ENCODE data around the gene ZSCAN9. TPM values are rescaled to one million over a fixed set of nuclear protein-coding genes. Genes with fewer than 3 reads are reported as not detected.

The ZSCAN9 gene
- total RNA-seq, 4 donors from 2014 or later = 3.7 to 6.5 (median 4.3) TPM

DNA sequence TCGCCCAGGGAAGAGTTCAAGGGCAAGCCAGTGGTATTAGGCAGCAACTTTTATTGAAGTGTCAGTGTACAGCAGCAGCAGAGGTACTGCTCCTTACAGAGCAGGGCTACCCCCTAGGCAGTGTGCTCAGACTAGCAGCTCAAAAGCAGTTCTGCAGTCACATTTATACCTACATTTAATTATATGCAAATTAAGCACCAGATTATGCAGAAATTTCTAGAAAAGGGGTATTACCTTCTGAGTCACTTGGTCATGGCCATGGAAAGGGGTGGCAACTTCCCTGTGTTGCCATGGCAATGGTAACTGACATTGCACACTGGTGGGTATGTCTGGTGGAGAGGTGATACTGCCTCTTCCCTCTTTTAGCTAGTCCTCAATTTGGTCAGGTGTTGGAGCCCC is 29.0 kb downstream of the ZSCAN9 start:
- H3K36me3 ChIP-seq = no peaks in the 10 kb centered on the region
- H3K27me3 ChIP-seq = peaks cover 0 to 3% (median 0%) of the 10 kb centered on the region in 3 donors
- H3K4me3 ChIP-seq = no peak overlapping the region
- no peaks in the 10 kb centered on the region for H3K9me3 ChIP-seq
- ATAC-seq (no peak), DNase-seq (no peak)
- intact Hi-C loops (cut with DNase I; ENCODE audit: low total_unique reads) = loop anchor here (5.0 kb wide), 1 partner anchor 83 kb away; the partner anchor contains the start of gene ZSCAN31
- TF ChIP-seq POLR2A (IDR thresholded peaks at IDR 0.05) = no peak
- TF ChIP-seq, protein P1, sequence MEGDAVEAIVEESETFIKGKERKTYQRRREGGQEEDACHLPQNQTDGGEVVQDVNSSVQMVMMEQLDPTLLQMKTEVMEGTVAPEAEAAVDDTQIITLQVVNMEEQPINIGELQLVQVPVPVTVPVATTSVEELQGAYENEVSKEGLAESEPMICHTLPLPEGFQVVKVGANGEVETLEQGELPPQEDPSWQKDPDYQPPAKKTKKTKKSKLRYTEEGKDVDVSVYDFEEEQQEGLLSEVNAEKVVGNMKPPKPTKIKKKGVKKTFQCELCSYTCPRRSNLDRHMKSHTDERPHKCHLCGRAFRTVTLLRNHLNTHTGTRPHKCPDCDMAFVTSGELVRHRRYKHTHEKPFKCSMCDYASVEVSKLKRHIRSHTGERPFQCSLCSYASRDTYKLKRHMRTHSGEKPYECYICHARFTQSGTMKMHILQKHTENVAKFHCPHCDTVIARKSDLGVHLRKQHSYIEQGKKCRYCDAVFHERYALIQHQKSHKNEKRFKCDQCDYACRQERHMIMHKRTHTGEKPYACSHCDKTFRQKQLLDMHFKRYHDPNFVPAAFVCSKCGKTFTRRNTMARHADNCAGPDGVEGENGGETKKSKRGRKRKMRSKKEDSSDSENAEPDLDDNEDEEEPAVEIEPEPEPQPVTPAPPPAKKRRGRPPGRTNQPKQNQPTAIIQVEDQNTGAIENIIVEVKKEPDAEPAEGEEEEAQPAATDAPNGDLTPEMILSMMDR (IDR thresholded peaks at IDR 0.05 in 4 of 5, conservative IDR thresholded peaks at IDR 0.05 in 1 of 5) = no peak
- no peak overlapping the region for H3K27ac ChIP-seq
- in situ Hi-C loops (cut with MboI; ENCODE audit: low sequenced_read_pairs in 4 of 4) = loop anchor here in 1 of 4 donors (25.0 kb wide), 1 partner anchor 117 kb away; the partner anchor contains the start of gene ZKSCAN8
- H3K4me1 ChIP-seq = peaks cover 9 to 15% of the 10 kb centered on the region in 2 donors

DNA sequence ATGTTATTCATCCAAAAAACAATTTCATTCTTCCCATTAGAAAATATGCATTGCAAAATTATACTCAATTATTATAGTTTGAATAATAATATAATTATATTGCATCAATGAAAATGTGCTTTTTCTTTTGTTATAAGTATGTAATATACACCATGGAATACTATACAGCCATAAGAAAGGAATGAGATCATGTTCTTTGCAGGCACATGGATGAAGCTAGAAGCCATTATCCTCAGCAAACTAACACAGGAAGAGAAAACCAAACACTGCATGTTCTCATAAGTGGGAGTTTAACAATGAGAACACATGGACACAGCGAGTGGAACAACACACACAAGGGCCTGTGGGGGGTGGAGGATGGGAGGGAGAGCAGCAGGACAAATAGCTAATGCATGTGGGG is 32.0 kb downstream of the ZSCAN9 start:
- intact Hi-C loops (cut with DNase I; ENCODE audit: low total_unique reads) (no loop called here), in situ Hi-C loops (cut with MboI; ENCODE audit: low sequenced_read_pairs in 4 of 4) (loop anchor here in 1 of 4 donors (25.0 kb wide), 1 partner anchor 120 kb away; the partner anchor contains the start of gene ZKSCAN8)
- DNase-seq = no peak
- Histone ChIP-seq H3K36me3 (no peaks in the 10 kb centered on the region), H3K27ac (no peak overlapping the region), H3K9me3 (peaks cover 0 to 3% (median 0%) of the 10 kb centered on the region in 3 donors), H3K4me1 (peaks cover 4 to 5% of the 10 kb centered on the region in 2 donors), H3K4me3 (no peak overlapping the region), H3K27me3 (peaks cover 0 to 3% (median 0%) of the 10 kb centered on the region in 3 donors)
- ATAC-seq = no peak
- TF ChIP-seq POLR2A (IDR thresholded peaks at IDR 0.05) = no peak
- TF ChIP-seq, protein P1 (IDR thresholded peaks at IDR 0.05 in 4 of 5, conservative IDR thresholded peaks at IDR 0.05 in 1 of 5) = no peak

DNA sequence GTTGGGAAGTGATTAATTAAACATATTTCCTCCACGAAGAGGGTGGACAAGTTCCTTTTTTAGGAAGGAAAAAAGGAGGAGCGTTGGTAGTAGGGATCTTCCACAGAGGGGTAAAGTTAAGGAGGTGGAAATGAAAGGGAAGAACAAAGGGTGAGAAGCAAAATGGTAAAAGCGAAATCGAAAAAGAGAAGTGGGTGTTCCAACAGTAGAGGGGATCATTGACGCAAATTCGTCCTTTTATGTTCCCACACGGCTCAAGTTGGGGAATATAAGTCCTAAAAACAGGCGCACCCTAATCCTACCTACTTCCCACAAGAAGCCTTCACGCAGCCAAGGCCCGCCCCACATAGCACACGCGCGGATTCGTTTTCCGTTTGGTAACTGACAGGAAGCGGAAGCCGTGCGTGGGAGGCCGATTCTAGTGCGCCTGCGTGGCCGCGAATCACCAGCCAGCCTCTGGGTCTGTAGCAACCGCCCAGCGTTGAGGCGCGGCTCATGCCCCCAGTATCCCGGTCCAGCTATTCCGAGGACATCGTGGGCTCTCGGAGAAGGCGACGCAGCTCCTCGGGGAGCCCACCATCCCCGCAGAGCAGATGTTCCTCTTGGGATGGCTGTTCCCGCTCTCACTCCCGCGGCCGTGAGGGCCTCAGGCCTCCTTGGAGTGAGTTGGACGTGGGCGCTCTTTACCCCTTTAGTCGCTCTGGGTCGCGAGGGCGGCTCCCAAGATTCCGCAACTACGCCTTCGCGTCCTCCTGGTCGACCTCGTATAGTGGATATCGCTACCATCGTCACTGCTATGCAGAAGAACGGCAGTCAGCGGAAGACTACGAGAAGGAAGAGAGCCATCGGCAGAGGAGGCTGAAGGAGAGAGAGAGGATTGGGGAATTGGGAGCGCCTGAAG is 34.1 kb downstream of the ZSCAN9 start, which contains the start of gene NKAPL:
TSS of gene NKAPL (plus strand) at position 421 of the 901 bp plus-strand sequence. CDS start at position 496, 75 bp downstream.
- peak within 1 kb of the TSS; percentile 58 to 71 (median 67) for H3K4me3 ChIP-seq
- intact Hi-C loops (cut with DNase I; ENCODE audit: low total_unique reads) (no loop called here), in situ Hi-C loops (cut with MboI; ENCODE audit: low sequenced_read_pairs in 4 of 4) (loop anchor here in 1 of 4 donors (25.0 kb wide), 1 partner anchor 122 kb away; the partner anchor contains the start of gene ZKSCAN8)
- peak in 1 of 2 donors; percentile 39 for TF ChIP-seq POLR2A (IDR thresholded peaks at IDR 0.05)
- TF ChIP-seq, protein P1 (IDR thresholded peaks at IDR 0.05 in 4 of 5, conservative IDR thresholded peaks at IDR 0.05 in 1 of 5) = no peak
- DNase-seq (peak; percentile 48 to 79), ATAC-seq (peak; percentile 91 to 96)
- peaks cover 0 to 3% (median 0%) of the 10 kb centered on the region in 3 donors for H3K9me3 ChIP-seq
- peak within 1 kb of the TSS in 3 of 4 donors; percentile 49 to 58 (median 51) for H3K27ac ChIP-seq
- no peaks in the 10 kb centered on the region for H3K27me3 ChIP-seq
- H3K4me1 ChIP-seq = peaks cover 0 to 4% of the 10 kb centered on the region in 2 donors
- H3K36me3 ChIP-seq = no peaks in the 10 kb centered on the region

DNA sequence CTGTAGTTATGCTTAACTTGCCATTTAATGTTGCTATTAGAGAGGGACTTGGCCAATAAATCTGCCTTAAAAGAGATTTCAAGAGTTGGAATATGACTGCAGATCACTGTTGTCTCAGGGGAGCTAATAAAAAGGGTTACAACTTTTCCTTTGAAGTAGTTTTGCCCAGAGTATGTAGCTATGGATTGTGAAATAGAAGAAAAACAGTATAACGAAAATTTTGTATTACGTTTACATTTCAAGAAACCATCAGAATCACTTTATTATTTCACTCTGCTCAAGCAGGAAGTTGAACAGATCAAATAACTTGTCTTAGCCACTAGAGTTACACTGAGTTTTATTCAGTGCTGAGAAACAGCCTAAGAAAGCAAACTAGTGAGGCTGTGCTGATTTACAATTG is 38.8 kb downstream of the ZSCAN9 start:
- in situ Hi-C loops (cut with MboI; ENCODE audit: low sequenced_read_pairs in 4 of 4) (loop anchor here in 3 of 4 donors (10.0 to 25.0 kb wide), 3 partner anchors 91 to 129 kb away; partner anchors contain the start of gene ZKSCAN8 (in 1 of the 3)), intact Hi-C loops (cut with DNase I; ENCODE audit: low total_unique reads) (no loop called here)
- ATAC-seq (no peak), DNase-seq (no peak)
- Histone ChIP-seq H3K4me3 (no peak overlapping the region), H3K36me3 (no peaks in the 10 kb centered on the region), H3K4me1 (peaks cover 15 to 23% of the 10 kb centered on the region in 2 donors), H3K9me3 (peaks cover 0 to 3% (median 0%) of the 10 kb centered on the region in 3 donors), H3K27me3 (no peaks in the 10 kb centered on the region), H3K27ac (no peak overlapping the region)
- TF ChIP-seq, protein P1 (IDR thresholded peaks at IDR 0.05 in 4 of 5, conservative IDR thresholded peaks at IDR 0.05 in 1 of 5) = no peak
- no peak for TF ChIP-seq POLR2A (IDR thresholded peaks at IDR 0.05)

All from gastrocnemius medialis (tissue), 4 donors.